GM04504 (cell line): ENCODE data around the gene JAKMIP2.
"Not testable (repeated sequence)": the region's sequence is repeated elsewhere in the genome, so short reads cannot be mapped to it uniquely, and the experiment has no call there.

Experiments
- DNase-seq: peaks from one replicate; pipeline ENCODE4 v3.0.0-alpha.2; 2012; ENCODE audit warnings: low read depth

JAKMIP2 gene

GRCh38 chr5:147557876-147558745 lies 224.4 kb downstream of the JAKMIP2 start:
- DNase-seq = no peak

- DNase-seq = no peak
These were observed 227.4 kb downstream of the JAKMIP2 start for GRCh38 chr5:147555176-147555575.

- DNase-seq = peak; percentile 89
These were observed 228.2 kb downstream of the JAKMIP2 start for GRCh38 chr5:147554261-147554817.

- DNase-seq = not testable (repeated sequence)
These were observed 228.7 kb downstream of the JAKMIP2 start for GRCh38 chr5:147553817-147554216.

DNA sequence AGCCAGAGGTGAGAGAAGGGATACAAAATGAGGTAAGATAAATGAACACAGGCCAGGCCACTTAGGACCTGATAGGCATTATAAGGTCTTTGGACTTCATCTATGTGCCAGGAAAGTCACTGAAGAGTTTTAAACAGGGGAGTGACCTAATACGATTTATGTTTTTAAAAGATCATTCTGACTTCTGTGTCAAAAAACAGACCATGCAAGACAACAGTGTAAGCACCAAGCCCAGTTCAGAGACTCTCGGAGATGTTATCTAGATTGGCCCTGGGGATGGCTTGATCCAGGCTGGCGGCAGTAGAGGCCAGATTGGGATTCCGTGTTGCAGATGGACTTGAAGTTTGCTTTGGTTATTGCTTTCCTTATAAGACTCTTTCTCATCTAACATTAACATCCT lies 229.6 kb downstream of the JAKMIP2 start:
- DNase-seq = no peak

GRCh38 chr5:147551677-147552076 lies 230.9 kb downstream of the JAKMIP2 start:
- DNase-seq = no peak

- DNase-seq = no peak
These were observed 234.8 kb downstream of the JAKMIP2 start for GRCh38 chr5:147547730-147548129.

GRCh38 chr5:147544556-147544955 lies 238.0 kb downstream of the JAKMIP2 start:
- no peak for DNase-seq

- no peak for DNase-seq
These were observed 243.5 kb downstream of the JAKMIP2 start for GRCh38 chr5:147539053-147539452.

DNA sequence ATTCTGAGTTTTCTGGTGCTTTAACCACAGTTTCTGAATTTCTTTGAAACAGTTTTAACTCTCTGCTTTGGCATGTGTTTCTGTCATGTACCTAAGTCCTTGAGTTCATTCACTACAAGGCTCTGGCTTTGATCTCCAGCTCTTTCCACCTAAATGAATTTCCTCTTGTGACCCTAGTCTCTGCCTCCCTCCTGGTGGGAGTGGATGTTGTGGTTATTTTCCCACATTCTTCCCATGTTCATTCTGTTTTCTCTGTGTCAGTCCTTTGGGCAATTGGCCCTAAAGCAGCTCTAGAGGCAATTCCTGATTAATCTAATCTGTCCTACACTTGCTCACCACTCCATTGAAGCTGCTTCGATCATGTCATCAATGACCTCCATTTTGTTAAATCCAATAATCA lies 244.3 kb downstream of the JAKMIP2 start:
- DNase-seq = no peak
